GM12892 (cell line): ENCODE results near the gene TRIM37.

Experiments
- POLR2A ChIP-seq: IDR thresholded peaks from 2 replicates; pipeline ENCODE4 v1.6.1; 2011; ENCODE audit warnings: low read depth, low read length, control low read depth
- POLR2AphosphoS5 ChIP-seq: IDR thresholded peaks from 2 replicates; pipeline ENCODE4 v1.6.1; 2011; ENCODE audit warnings: low read depth, low read length, control low read depth

DNA sequence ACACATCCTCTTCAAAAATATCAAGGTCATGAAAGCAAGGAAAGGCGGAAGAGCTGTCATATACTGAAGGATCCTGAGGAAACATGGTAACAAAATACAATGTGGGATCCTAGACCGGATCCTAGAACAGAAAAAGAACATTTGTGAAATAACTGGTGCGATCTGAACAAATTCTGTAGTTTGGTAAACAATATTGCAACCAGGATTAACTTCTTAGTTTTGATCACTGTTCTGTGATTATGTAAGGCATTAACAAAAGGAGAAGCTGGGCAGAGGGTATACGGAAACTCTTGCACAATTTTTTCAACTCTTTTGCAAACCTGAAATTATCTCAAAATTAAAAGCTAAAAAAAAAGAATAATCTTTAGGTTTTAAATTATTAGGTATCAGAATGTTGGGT is 109.7 kb downstream of the TRIM37 start:
- TF ChIP-seq POLR2A = no peak
- no peak for TF ChIP-seq POLR2AphosphoS5
